ENCODE measurements around the gene CCL18.
"Not testable (repeated sequence)": the region's sequence is repeated elsewhere in the genome, so short reads cannot be mapped to it uniquely, and the experiment has no call there.

Gene CCL18, protein sequence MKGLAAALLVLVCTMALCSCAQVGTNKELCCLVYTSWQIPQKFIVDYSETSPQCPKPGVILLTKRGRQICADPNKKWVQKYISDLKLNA

GRCh38 chr17:36063786-36064541 is at the start of gene CCL18:
Gene CCL18 (plus strand): TSS chr17:36064272. CDS start chr17:36064343, 71 bp downstream.
- no peak for DNase-seq (ENCODE audit: low spot score)

DNA sequence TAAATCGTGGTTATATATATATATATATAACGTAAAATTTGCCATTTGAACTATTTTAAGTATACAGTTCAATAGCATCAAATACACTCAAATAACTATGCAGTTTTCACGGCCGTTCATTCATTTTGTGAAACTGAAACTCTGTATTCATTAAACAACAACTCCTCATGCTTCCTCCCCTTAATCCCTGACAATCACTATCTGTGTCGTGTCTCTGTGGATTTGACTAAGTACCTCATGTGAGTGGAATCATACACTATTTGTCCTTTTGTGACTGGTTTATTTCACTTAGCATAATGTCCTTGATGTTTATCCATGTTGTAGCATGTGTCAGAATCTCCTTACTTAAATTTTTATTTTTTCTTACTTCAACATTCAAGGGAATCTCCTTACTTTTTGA is 49.1 kb upstream of the CCL18 start:
- DNase-seq (ENCODE audit: low spot score), result no peak

DNA sequence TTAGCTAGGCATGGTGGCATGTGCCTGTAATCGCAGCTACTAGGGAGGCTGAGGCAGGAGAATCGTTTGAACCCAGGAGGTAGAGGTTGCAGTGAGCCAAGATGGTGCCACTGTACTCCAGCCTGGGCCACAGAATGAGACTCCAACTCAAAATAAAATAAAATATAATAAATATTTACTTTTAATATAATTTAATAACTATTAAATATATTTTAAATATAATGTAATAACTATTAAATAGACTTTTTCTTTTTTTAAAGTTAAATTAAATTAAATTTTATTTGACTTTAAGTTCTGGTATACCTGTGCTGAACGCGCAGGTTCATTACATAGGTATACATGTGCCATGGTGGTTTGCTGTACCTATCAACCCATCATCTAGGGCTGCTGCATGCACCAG is 48.2 kb upstream of the CCL18 start:
- not testable (repeated sequence) for DNase-seq (ENCODE audit: low spot score)

DNA sequence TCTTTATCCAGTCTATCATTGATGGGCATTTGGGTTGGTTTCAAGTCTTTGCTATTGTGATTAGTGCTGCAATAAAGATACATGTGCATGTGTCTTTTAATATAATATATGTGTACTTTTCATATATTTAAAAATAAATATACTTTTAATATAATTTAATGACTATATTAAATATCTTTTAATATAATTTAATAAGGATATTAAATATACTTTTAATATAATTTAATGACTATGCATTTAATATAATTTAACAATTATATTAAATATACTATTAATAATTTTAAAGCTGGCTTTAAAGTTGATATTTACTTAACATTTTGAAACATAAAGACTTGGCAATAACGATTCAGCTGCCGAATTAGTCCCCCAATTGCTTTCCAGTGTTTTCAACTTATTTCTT is 47.5 kb upstream of the CCL18 start:
- no peak for DNase-seq (ENCODE audit: low spot score)

DNA sequence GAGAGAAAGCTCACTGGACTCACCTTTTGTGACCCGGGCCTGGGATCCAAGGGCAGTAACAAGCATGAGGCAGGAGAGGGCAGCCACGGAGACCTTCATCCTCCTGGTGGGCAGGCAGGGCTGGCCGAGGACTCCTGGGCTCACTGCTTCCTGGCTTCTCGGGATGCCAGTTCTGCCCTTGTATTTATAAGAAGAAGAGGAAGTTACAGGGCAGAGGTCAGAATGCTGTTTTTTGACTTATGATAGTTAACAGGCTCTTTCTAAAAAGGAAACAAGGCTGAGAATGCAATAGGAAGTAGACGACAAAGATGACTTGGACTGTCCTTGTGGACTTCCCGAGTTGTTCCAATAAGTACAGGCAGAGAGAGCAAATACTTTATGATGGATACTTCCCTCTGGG is 46.3 kb upstream of the CCL18 start, which contains the start of gene CCL23:
Gene CCL23, minus strand, starts transcription at position 174 of the 400 bp plus-strand sequence. Its CDS starts 75 bp downstream, at position 99.
- no peak for DNase-seq (ENCODE audit: low spot score)

DNA sequence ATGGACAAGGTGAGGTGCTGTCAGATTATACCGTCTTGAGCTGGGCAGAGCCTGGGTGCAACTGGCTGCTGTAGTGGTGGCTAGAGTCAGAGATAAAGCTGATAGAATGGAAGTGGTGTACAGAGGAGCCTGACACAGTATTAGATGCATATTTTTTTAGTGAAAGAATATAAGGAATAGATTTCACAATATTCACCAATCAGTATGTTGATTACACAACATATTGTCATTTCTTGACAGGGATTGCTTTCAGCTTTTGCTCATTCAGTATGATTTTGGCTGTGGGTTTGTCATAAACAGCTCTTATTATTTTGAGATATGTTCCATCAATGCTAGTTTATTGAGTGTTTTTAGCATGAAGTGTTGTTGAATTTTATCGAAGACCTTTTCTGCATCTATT is 44.6 kb upstream of the CCL18 start:
- no peak for DNase-seq (ENCODE audit: low spot score)

- DNase-seq (ENCODE audit: low spot score), result no peak
These were observed 39.8 kb upstream of the CCL18 start for GRCh38 chr17:36024106-36024869.

DNA sequence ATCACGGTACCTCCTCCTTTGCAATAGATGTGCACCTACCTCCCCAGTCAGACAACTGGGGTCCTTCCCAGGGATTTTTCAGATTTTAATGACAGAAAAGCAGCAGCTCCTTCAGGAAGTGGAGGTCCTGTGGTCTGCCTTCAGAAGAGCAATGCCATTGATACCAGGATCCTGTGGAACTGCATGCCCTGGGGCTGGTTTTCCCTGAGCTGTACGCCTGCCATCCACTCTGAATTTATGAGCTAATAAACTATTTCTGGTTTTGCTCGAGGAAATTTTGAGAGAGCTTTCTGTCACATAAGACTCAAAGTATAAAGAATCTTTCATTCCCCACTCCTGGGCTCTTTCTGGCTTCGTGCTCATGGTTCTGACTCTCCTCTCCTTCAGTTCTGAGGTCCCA is 36.3 kb upstream of the CCL18 start:
- DNase-seq (ENCODE audit: low spot score), result no peak

DNA sequence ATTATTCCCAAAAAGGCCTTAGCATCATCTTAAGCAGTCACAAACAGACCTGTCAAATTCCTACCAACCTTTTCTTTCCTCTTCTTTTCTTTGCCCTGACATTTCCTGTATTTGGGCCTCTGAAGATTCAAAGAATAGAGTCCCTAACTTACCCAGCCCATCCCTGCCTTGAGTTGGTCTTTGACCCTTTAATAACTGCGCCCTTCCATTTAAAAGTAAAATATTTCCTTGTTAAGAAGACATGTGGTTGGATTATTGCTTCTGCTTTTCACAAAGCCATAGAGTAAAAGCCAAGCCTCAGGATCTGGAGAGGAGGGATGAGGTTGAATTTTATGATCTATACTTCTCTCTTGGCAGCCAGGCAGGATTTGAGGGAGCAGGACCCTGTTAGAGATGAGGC is 33.1 kb upstream of the CCL18 start:
- peak; percentile 14 for DNase-seq (ENCODE audit: low spot score)

- DNase-seq (ENCODE audit: low spot score), result no peak
These were observed 29.9 kb upstream of the CCL18 start for GRCh38 chr17:36034127-36034526.

DNA sequence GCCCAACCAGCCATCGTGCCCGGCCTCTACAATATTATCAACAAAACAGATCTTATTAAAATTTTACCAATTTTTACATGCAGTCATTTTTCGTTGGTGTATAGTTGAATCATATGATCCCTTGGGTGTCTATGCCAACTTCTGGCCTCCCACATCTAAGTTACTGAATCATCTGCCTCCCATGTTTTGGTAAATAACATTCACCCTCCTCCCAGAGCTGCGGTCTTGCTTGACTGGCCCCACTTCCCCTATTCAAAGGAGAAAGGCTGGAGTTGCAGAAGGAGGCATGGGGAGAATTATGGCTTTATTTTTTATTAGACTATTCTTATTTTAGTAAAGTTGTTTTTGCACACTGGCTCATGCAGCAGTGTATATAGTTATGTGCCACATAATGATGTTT is 27.8 kb upstream of the CCL18 start:
- no peak for DNase-seq (ENCODE audit: low spot score)

- no peak for DNase-seq (ENCODE audit: low spot score)
These were observed 16.0 kb upstream of the CCL18 start for GRCh38 chr17:36048066-36048465.

DNA sequence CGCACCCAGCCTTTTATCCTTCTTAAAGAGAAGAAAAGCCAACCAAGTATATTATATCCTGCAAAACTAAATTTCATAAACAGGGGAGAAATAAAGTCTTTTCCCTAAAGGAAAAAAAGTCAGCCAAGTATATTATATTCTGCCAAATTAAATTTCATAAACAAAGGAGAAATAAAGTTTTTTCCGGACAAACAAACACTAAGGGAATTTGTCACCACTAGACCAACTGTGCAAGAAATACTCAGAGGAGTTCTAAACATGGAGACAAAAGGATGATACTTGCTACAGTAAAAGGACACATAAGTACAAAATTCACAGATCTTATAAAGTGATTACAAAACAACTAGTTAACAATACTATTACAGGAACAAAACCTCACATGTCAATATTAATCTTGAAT is 14.4 kb upstream of the CCL18 start:
- DNase-seq (ENCODE audit: low spot score), result no peak

- DNase-seq (ENCODE audit: low spot score), result no peak
These were observed 8.9 kb upstream of the CCL18 start for GRCh38 chr17:36055171-36055570.

DNA sequence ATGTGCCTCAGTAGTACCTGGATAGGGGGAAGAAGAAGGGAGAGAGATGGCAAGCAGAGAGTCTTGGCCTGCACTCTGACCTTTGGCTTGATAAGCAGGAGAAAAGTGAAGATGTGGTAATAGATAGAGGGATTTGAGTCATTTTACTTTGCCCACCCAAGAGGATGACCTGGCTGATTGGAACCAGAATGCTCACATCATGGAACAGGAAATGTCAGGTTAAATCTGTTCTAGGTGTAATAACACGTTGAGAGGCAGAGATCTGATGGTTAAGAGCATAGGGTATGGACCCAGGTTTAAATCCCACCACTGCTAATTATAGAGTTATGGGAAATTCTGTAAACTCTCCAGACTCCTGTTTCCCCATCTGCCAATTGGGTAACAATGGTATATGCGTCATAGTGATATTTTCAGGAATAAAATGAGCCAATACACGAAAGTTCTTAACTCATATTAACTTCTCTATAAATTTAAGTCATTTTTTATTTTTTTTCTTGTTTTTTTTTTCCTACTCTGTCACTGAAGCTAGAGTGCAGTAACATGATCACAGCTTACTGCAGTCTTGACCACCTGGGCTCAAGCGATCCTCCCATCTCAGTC is 8.1 kb upstream of the CCL18 start:
- no peak for DNase-seq (ENCODE audit: low spot score)

- no peak for DNase-seq (ENCODE audit: low spot score)
These were observed 6.2 kb upstream of the CCL18 start for GRCh38 chr17:36057911-36058310.

DNA sequence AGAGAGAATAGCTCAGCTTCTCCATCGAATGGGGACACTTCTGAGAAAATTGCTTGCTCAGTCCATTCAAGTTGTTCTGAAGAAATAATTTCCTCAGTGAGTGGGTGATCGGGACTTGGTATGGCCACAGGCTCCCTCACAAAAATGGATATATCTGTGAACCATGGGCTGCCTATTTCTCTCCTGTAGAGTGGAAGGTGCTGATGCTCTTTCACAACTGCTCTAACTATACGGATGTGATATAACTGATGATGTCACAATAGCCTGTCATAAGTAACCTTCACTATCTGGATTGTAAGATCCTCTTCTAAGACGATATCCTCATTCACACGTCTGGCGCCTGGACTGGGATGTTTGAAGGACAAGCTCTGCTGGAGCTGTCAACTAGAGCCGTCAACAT is 4.7 kb upstream of the CCL18 start:
- no peak for DNase-seq (ENCODE audit: low spot score)

DNA sequence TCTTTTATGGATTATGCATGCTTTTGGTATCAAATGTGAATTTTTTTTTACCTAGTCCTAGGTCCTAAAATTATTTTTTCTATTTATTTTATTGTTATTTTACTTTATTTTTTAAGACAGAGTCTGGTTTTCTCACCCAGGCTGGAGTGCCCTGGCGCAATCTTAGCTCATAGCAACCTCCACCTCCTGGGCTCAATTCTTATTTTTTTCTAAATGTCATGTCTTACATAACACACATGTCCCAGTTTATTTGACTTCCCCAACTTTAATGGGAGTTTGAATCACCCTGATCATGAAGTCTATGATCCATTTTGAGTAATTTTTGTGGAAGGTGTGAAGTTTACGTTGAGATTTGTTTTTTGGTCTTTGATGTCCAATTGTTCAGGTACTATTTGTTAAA is 3.3 kb upstream of the CCL18 start:
- no peak for DNase-seq (ENCODE audit: low spot score)

- DNase-seq (ENCODE audit: low spot score), result no peak
These were observed 2.4 kb downstream of the CCL18 start for GRCh38 chr17:36066365-36066985.

- no peak for DNase-seq (ENCODE audit: low spot score)
These were observed 4.5 kb downstream of the CCL18 start for GRCh38 chr17:36068524-36068923.

GRCh38 chr17:36069136-36069535 is 5.1 kb downstream of the CCL18 start:
- DNase-seq (ENCODE audit: low spot score), result no peak

- DNase-seq (ENCODE audit: low spot score), result no peak
These were observed 6.4 kb downstream of the CCL18 start for GRCh38 chr17:36070427-36070826.
